Tibial artery (tissue), 4 donors: ENCODE results near the gene RBP3.

Source experiments
- DNase-seq, 2 donors: peaks; one replicate each; pipeline ENCODE4 v3.0.0-alpha.2; 2019
- H3K27ac ChIP-seq, 2 donors: fragments of 200-600 bp; sonication (generic) in 1 of 2; 1 replicate in 1 of 2; 2 replicates in 1 of 2; pipeline ENCODE4 v1.5.1; 2018 to 2019; ENCODE audit warnings: mild to moderate bottlenecking in 1 of 2
- H3K27me3 ChIP-seq, 2 donors: fragments of 200-600 bp; sonication (generic) in 1 of 2; one replicate each; pipeline versions ENCODE4 v1.5.1 to v1.6.0; 2016 to 2019
- H3K36me3 ChIP-seq, 3 donors: fragments of 200-600 bp; sonication (generic) in 2 of 3; one replicate each; pipeline ENCODE4 v1.5.1; 2016 to 2019; ENCODE audit warnings: mild to moderate bottlenecking in 2 of 3
- H3K4me1 ChIP-seq, 4 donors: fragments of 200-600 bp; sonication (generic) in 2 of 4; 1 replicate in 3 of 4; 2 replicates in 1 of 4; pipeline ENCODE4 v1.5.1; 2016 to 2019
- H3K4me3 ChIP-seq, 2 donors: fragments of 200-600 bp; sonication (generic) in 1 of 2; 1 replicate in 1 of 2; 2 replicates in 1 of 2; pipeline ENCODE4 v1.5.1; 2018 to 2019; ENCODE audit warnings: mild to moderate bottlenecking in 2 of 2
- H3K9me3 ChIP-seq, 3 donors: fragments of 200-600 bp; sonication (generic) in 1 of 3; one replicate each; pipeline ENCODE4 v1.5.1; 2016 to 2019
- intact Hi-C: fragments of 100-400 bp; cut with DNase I; formaldehyde crosslinking; loops from one replicate; pipeline ENCODE4 v1.15.0; 2023; ENCODE audit warnings: low total_unique reads
- TF ChIP-seq, protein P1 (sequence below), 2 experiments: fragments of 200-600 bp in 1 of 2; fragments of 450-650 bp in 1 of 2; IDR thresholded peaks; one replicate each; pipeline ENCODE4 v1.5.1; 2017 to 2019; ENCODE audit warnings: antibody characterized with exemption in 2 of 2, mild to moderate bottlenecking in 1 of 2, moderate library complexity in 1 of 2

The RBP3 gene

DNA sequence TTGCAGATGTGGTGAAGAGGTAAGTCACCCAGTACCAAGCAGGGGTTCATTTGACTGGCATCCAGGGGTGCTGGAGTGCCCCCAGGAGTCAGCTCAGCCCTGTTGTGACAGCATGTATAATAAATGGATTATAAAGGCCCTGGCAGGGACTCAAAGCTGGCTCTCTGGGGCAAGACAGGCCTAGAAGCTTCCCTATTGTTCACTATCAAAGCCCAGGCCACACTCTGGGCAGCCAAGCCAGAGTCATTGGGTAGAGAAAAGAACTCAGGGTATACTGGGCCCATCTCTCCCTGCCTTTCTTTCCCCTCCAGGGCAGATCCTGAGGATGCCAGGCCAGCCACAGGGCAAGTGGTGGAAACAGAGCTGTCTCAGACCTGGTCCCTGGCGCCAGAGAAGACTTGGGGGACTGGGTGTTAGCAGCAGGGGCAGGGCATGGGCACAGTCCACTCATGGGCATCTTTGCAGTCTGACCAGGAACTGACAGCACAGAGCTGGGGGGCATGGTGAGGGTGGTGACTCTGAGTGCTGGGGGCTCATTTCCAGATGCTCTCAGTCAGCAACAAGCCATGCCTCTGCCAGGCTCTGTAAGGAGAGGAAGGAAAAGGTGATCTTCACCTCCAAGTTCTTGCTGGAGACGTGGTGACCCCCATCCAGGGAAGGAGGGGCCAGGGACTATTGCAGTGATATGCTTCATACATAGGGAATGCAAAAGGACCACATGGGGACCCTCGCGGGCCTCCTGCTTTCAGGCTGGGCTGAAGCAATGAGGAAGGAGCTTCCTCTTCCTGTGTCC is 11.7 kb downstream of the RBP3 start:
- DNase-seq = peak in 1 of 2 donors; percentile 35
- Histone ChIP-seq H3K9me3 (no peaks in the 10 kb centered on the region), H3K4me1 (peaks cover 0 to 5% (median 0%) of the 10 kb centered on the region in 4 donors), H3K36me3 (no peaks in the 10 kb centered on the region), H3K27ac (no peak overlapping the region), H3K4me3 (no peak overlapping the region), H3K27me3 (no peaks in the 10 kb centered on the region)
- intact Hi-C loops = no loop called here
- TF ChIP-seq, protein P1, sequence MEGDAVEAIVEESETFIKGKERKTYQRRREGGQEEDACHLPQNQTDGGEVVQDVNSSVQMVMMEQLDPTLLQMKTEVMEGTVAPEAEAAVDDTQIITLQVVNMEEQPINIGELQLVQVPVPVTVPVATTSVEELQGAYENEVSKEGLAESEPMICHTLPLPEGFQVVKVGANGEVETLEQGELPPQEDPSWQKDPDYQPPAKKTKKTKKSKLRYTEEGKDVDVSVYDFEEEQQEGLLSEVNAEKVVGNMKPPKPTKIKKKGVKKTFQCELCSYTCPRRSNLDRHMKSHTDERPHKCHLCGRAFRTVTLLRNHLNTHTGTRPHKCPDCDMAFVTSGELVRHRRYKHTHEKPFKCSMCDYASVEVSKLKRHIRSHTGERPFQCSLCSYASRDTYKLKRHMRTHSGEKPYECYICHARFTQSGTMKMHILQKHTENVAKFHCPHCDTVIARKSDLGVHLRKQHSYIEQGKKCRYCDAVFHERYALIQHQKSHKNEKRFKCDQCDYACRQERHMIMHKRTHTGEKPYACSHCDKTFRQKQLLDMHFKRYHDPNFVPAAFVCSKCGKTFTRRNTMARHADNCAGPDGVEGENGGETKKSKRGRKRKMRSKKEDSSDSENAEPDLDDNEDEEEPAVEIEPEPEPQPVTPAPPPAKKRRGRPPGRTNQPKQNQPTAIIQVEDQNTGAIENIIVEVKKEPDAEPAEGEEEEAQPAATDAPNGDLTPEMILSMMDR (IDR thresholded peaks at IDR 0.05) = no peak

DNA sequence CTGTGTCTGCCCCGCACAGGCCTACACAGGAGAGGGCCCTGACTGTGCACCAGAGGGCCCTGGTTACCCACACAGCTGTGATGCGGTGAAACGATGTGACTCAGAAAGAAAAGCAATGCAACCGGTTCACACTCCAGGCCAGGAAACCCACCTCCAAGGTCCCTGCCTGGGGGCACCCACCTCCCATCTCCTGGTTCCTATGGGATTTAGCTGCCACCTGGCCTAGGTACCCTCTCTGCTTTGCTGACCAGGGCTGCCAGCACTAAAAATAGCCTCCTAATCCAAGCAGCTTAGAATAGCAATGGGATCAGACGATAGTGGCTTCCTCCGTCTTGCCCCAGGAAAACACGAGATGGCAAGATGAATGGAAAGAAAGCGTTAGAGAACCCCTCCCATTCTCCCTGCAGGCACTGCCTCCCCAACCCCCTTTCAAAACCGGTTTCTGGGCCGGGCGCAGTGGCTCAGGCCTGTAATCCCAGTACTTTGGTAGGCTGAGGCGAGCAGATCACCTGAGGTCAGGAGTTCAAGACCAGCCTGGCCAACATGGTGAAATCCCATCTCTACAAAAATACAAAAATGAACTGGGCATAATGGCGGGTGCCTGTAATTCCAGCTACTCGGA is 12.4 kb downstream of the RBP3 start:
- TF ChIP-seq, protein P1 (IDR thresholded peaks at IDR 0.05) = no peak
- no peak overlapping the region for H3K27ac ChIP-seq
- H3K4me3 ChIP-seq = no peak overlapping the region
- H3K9me3 ChIP-seq = no peaks in the 10 kb centered on the region
- H3K27me3 ChIP-seq = no peaks in the 10 kb centered on the region
- intact Hi-C loops = no loop called here
- peak in 1 of 2 donors; percentile 43 for DNase-seq
- H3K36me3 ChIP-seq = no peaks in the 10 kb centered on the region
- H3K4me1 ChIP-seq = peaks cover 0 to 5% (median 0%) of the 10 kb centered on the region in 4 donors

DNA sequence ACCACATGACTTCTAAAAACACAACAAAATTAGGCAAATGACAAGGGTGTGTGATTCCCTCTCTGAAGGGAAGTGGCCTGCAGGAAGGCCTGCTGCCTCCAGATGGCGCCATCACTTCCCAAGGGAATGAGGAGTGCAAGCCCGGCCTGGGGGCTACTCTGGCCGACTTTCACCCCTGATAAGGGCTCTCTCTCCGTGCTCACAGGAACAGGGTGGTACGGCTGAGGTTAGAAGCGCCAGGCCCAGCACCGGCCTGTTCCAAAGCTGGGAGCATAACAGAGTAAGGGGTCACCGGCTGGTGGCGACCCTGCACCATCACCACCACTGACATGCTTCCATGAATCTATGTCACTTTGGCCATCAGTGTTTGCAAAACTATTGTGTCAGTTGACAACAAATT is 13.1 kb downstream of the RBP3 start:
- Histone ChIP-seq H3K27ac (no peak overlapping the region), H3K27me3 (no peaks in the 10 kb centered on the region), H3K36me3 (no peaks in the 10 kb centered on the region), H3K9me3 (no peaks in the 10 kb centered on the region), H3K4me3 (no peak overlapping the region), H3K4me1 (peaks cover 0 to 5% (median 0%) of the 10 kb centered on the region in 4 donors)
- DNase-seq = peak in 1 of 2 donors; percentile 48
- intact Hi-C loops = no loop called here
- TF ChIP-seq, protein P1 (IDR thresholded peaks at IDR 0.05) = peak; percentile 46 to 70

DNA sequence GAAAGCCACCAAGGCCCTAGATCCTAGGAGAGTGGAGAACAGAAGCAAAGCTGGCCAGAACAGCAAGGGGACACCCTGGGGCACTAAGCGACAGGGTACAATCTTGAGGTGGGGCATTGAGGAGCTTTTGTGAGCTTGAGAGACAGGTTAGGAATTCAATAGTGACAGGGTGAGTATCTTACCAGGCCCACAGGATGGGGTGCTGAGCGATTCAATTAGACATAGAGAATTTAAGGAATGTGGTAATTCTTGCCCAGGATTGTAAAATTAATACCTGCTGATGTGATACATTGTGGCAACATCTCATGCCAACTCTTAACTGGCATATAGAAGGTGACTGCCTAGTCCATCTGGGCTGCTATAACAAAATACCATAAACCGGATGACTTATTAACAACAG is 14.0 kb downstream of the RBP3 start:
- peaks cover 0 to 5% (median 0%) of the 10 kb centered on the region in 4 donors for H3K4me1 ChIP-seq
- DNase-seq = peak in 1 of 2 donors; percentile 3
- H3K27me3 ChIP-seq = no peaks in the 10 kb centered on the region
- H3K27ac ChIP-seq = no peak overlapping the region
- H3K36me3 ChIP-seq = no peaks in the 10 kb centered on the region
- no peak overlapping the region for H3K4me3 ChIP-seq
- no peaks in the 10 kb centered on the region for H3K9me3 ChIP-seq
- TF ChIP-seq, protein P1 (IDR thresholded peaks at IDR 0.05) = no peak
- intact Hi-C loops = no loop called here

DNA sequence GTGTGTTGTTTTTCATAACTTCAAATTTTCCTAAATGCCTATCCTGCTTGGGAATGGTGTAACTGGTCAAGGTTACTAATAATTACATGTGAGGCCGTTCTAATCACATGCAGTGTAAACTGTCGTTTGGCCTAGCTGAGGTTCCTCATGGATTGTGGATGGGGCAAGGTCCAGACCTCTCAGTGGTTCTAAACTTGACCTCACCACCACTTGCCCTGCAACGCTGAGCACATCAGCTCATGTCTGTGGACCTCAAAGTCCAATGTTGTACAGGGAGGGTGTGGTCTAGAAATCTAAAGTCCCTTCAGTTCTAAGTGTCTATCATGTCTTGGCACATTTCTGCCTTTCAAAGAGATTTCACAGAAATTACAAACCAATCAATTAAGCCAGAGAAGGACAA is 15.6 kb downstream of the RBP3 start:
- Histone ChIP-seq H3K4me1 (peaks cover 0 to 5% (median 0%) of the 10 kb centered on the region in 4 donors), H3K36me3 (no peaks in the 10 kb centered on the region), H3K27ac (no peak overlapping the region), H3K4me3 (no peak overlapping the region), H3K27me3 (no peaks in the 10 kb centered on the region), H3K9me3 (no peaks in the 10 kb centered on the region)
- intact Hi-C loops = no loop called here
- DNase-seq = peak; percentile 7 to 16
- TF ChIP-seq, protein P1 (IDR thresholded peaks at IDR 0.05) = no peak
